HS-5 (cell line): ENCODE results near the gene IGF2.
"Not testable (repeated sequence)": the region's sequence is repeated elsewhere in the genome, so short reads cannot be mapped to it uniquely, and the experiment has no call there.

Experiments used
- DNase-seq: peaks from one replicate; pipeline ENCODE4 v3.0.0-alpha.2; 2012; ENCODE audit warnings: low read depth

The IGF2 gene

GRCh38 chr11:2136209-2136951 lies 2.8 kb downstream of the IGF2 start:
- no peak for DNase-seq

GRCh38 chr11:2135648-2136201 lies 3.5 kb downstream of the IGF2 start:
- no peak for DNase-seq

DNA sequence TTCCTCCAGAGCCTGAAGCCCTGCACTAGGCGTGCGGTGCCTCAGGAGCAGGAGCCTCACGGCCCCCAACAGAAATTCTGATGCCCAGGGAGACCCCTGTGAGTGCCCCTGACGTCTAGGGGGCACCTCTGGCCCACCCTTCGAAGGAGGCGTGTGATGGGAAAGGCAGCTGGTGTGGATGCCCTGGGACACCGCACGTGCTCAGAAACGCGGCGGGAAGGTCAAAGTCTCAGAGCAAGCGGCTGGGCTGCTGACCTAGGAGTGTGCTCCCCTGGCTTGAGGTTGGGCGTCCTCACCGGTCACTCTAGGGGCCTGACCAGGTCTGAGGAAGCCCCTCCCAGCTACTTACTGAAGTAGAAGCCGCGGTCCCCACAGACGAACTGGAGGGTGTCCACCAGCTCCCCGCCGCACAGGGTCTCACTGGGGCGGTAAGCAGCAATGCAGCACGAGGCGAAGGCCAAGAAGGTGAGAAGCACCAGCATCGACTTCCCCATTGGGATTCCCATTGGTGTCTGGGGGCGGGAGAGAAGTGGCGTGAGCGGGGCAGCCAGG lies 4.1 kb downstream of the IGF2 start:
- no peak for DNase-seq

DNA sequence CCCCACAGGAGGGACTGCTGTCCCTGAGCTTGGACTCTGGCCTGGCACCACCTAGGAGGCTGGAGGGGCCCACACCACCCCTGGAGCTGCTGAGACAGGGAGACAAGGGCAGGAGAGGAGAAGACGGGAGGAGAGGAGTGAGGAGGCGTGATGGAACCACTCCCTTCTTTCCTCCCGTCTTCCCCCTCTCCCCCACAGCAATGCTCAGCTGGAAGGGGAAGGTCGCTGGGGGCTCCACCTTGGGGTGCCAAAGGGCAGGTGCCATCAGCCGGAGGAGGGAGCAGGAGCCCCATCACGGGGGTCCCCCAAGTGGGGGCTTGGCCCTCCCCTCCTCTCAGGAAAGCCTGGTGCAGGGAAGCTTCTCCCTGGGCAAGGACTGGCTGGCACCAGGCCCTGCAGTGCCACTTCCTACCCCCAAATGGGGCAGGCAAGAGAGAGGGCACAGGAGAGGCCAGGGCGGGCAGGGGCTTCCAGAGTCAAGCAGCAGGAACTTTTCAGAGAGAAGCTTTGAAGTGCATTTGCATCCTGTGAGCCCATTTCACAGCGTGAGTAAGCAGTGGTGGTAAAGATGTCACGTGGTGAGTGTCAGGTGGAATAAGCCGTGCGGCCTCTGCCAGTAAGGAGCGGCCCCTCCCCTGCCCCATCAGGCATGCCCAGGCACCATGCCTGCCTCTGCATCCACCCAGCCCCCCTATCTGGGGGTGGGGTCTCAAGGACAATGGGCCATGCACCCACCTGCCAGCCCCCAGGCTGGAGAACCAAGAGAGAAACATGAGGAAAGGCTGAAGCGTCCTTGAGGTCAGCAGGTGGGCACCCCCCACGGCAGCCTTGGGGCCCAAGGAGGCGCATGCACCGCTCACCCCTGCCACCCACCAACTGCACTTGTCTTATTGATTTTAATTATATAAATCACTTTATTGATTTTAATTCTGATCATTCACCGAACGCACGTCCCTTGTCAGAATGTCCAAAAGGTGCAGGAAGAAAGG lies 4.9 kb downstream of the IGF2 start:
- no peak for DNase-seq

GRCh38 chr11:2133241-2134021 lies 5.8 kb downstream of the IGF2 start:
- no peak for DNase-seq

GRCh38 chr11:2132874-2133240 lies 6.3 kb downstream of the IGF2 start:
- no peak for DNase-seq

GRCh38 chr11:2132246-2132645 lies 6.9 kb downstream of the IGF2 start:
- DNase-seq = no peak

DNA sequence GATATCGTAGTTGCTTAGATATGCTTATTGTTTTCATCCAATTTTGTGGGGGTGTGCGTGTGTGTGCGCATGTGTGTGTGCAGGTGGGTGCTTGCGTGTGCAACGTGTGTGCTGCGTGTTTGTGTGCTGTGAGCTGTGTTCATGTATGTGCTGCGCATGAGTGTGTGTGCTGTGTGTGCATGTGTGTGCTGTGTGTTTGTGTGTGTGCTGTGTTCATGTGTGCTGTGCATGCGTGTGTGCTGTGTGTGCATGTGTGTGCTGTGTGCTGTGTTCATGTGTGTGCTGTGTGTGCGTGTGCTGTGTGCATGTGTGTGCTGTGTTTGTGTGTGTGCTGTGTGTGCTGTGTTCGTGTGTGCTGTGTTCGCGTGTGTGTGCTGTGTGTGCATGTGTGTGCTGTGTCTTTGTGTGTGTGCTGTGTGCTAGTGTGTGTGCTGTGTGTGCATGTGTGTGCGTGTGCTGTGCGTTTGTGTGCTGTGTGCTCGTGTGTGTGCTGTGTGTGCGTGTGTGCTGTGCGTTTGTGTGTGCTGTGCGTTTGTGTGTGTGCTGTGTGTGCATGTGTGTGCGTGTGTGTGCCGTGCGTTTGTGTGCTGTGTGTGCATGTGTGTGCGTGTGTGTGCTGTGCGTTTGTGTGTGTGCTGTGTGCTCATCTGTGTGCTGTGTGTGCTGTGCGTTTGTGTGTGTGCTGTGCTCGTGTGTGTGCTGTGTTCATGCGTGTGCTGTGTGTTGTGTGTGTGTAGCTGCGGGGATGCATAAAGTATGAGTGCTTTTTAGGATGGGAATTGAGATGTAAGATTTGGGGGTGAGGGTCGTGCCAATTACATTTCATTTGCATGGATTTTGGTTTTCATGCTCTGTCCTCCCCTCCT lies 7.6 kb downstream of the IGF2 start:
- no peak for DNase-seq

DNA sequence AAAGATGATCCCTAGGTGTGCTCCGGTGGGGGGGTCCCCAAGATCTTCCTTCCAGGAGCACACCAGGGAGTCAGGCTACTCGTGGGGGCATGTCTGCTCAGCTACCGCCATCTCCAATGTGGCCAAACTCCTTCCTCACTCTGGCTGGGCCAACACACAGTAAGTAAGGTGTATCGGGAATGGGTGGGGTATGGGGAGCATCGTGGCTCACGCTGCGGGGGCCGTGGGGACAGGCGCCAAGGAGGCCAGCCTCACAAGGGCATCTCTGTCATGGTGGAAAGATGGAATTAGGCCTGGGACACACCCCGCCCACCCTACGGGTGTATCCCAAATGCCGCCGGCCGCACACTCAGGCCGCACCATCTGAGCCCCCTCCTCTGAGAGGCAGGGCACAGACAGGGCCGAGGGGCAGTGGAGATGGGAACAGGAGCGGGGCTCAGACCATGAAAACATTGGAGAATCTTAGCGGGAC lies 8.3 kb downstream of the IGF2 start:
- DNase-seq = no peak

DNA sequence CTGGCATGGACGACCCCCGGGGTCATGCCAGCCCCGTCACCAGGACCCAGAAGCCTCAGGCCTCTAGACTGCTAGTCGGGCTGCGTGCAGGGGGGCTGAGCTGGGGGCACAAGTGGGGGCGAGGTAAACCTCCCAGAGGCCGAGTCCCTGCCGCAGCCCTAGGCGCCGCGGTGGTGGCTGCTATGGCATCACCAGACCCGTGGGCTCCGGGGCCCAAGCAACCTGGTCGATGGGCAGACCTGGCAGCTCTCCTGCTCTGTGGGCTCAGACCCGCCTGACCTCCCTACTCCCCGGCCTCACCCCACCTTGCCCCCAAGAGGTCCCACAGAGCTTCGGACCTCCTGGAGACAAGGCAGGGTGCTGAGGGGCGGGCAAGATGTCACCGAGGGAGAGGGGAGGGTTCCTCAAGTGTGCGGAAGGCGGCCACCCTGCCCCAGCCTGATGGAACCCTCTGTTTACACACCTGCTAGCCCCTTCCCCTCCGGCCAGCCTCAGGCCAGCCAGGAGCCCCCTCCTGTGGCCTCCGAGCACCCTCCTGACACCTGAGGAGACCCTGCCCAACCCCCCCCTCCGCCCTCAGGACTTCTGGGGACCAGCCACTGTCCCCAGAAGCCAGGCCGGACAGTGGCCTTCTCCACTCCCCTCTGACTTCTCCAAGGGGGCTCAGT lies 9.4 kb downstream of the IGF2 start:
- no peak for DNase-seq

GRCh38 chr11:2129308-2129698 lies 9.9 kb downstream of the IGF2 start:
- DNase-seq = no peak

DNA sequence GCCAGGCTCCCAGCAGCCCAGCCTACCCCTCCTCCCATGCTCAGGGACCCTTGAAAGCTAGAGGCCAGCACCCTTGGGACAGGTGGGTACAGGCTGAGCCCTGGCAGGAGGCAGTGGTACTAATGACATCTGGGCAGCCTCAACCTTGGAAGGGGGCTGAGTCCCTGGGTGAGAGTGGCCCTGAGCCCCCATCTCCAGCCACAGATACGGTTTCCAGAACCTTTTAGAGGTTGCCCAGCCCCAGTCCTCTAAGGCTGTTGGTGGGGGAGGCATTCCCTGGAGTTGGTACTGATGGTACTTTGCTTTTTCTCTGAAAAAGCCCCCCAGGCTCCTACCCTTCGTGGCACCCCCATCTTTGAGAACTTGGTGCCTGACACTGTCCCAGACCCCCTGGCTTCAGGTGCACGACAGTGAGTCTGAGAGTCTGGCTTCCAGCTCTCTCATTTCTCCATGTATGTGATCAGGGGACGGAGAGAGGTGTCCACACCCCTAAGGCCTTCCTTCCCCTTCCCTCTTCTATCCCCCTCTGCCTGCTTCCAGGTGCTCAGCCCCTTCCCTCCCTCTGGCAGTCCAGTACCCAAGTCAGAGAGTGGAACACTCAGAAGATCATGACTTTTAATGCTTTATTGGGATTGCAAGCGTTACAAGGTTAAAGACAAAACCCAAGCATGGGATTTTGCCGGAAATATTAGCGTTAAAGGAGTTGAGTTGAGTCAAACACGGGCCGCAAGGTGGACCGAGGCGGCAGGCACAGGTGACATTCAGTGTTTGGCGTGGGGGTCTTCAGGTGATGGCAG lies 10.5 kb downstream of the IGF2 start:
- DNase-seq = no peak

GRCh38 chr11:2128130-2128510 lies 11.1 kb downstream of the IGF2 start:
- no peak for DNase-seq

- no peak for DNase-seq
These were observed 11.6 kb downstream of the IGF2 start for GRCh38 chr11:2127482-2128129.

DNA sequence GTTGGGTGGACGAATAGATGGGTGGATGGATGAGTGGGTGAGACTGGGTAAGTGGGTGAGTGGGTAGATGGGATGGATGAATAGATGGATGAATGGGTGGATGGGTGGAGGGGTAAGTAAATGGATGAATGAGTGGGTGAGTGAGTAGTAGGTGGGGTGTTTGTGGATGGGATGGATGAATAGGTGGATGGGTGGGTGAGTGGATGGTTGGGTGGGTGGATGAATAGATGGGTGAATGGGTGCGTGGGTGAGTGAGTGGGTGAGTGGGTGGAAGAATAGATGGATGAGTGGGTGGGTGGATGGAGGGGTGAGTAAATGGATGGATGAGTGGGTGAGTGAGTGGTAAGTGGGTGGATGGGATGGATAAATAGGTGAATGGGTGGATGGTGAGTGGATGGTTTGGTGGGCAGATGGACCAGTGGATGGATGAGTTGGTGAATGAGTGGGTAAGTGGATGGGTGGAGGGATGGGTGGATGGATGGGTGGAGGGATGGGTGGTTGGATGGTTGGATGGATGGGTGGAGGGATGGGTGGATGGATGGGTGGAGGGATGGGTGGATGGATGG lies 12.6 kb downstream of the IGF2 start:
- DNase-seq = no peak

GRCh38 chr11:2124736-2125484 lies 14.3 kb downstream of the IGF2 start:
- DNase-seq = not testable (repeated sequence)

DNA sequence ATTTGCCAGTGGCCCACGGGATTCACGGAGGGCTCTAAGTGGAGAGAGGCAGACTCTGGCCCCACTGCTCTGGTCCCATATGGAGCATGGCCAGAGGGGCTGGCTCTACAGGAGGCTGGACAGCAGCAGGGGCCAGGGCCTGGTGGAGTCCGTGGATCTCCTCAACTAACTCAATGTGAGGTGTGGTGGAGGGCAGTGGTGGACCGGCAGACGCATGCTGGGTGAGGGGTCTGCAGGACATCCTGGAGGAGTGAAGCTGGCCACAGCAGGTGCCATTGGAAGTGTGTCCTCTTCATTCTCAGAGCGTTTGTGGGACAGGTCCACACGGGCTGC lies 15.6 kb downstream of the IGF2 start:
- no peak for DNase-seq
